ENCODE measurements around the gene MRGPRD.

DNA sequence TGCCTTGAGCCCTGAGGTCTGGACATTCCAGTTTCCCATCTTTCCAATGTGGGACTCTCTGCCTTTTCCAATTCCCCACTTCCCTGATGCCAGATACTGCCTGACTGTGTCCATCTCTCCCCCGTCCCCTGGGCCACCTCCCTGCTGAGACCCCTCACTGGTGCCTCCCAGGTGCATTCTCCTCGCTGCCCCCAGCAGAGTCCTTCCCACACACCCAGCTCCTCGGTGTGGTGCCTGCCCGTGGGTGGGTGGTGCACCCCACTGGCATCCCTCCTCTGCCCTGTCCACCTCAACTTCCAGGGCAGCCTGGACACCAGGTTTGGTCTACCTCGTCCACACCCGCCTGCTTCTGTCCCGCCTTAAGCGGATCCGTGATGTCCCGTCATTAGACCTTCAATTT lies 37.2 kb upstream of the MRGPRD start:
- TF ChIP-seq POLR2A (IDR thresholded peaks at IDR 0.05; ENCODE audit: low read depth, low read length): no peak
- no peak for TF ChIP-seq POLR2AphosphoS5 (IDR thresholded peaks at IDR 0.05; ENCODE audit: low read depth, low read length)
- TF ChIP-seq TAF1 (IDR thresholded peaks at IDR 0.05; ENCODE audit: low read depth, low read length): no peak
- TF ChIP-seq POU2F2 (IDR thresholded peaks at IDR 0.05; ENCODE audit: low read depth, low read length): no peak
- no peak for TF ChIP-seq SPI1 (IDR thresholded peaks at IDR 0.05; ENCODE audit: low read depth, low read length)
- no peak for TF ChIP-seq PAX5 (IDR thresholded peaks at IDR 0.05; ENCODE audit: insufficient read depth, low read length, severe bottlenecking)
